ENCODE measurements around the gene JAZF1. TPM values are rescaled to one million over a fixed set of nuclear protein-coding genes. Genes with fewer than 3 reads are reported as not detected.

Gene JAZF1
- total and polyA plus RNA-seq, 3 donors from 2014 or later, result 38.5 to 51.0 (median 46.4) TPM

DNA sequence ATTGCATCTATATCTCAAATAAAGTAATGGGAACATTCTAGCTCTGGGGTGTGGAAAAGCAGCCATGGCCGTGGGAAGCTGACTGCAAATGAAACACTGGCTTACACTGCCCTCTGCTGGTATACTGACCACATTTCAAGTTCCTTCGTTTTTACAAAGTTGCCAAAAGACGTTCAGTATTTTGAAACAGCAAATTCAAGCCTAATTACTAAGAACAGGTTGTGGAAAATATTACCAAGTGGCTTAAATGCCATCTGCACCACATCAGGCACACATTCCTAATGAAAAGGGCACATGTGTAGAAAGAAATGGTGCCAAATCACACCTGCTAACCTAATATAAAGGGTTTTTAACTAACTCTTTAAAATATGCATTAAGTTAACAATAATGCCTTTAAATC is 83.9 kb downstream of the JAZF1 start:
- H3K27me3 ChIP-seq, result no peaks in the 10 kb centered on the region
- WGBS, 2 donors, result 4 to 6% methylated on average over 3 of the region's 3 CpGs
- no peaks in the 10 kb centered on the region for H3K9me3 ChIP-seq
- DNase-seq, result peak; percentile 81
- H3K27ac ChIP-seq, result peak overlapping the region; percentile 23 to 43
- H3K36me3 ChIP-seq (ENCODE audit: low read depth, missing control alignments), result no peaks in the 10 kb centered on the region
- H3K4me1 ChIP-seq, result peaks cover 28% of the 10 kb centered on the region
- intact Hi-C loops (cut with DNase I; ENCODE audit: low total_unique reads), result loop anchor here (10.0 kb wide), 1 partner anchor 352 kb away; the partner anchor contains the start of gene TAX1BP1
- H3K4me3 ChIP-seq, result no peak overlapping the region
- TF ChIP-seq, protein P1, sequence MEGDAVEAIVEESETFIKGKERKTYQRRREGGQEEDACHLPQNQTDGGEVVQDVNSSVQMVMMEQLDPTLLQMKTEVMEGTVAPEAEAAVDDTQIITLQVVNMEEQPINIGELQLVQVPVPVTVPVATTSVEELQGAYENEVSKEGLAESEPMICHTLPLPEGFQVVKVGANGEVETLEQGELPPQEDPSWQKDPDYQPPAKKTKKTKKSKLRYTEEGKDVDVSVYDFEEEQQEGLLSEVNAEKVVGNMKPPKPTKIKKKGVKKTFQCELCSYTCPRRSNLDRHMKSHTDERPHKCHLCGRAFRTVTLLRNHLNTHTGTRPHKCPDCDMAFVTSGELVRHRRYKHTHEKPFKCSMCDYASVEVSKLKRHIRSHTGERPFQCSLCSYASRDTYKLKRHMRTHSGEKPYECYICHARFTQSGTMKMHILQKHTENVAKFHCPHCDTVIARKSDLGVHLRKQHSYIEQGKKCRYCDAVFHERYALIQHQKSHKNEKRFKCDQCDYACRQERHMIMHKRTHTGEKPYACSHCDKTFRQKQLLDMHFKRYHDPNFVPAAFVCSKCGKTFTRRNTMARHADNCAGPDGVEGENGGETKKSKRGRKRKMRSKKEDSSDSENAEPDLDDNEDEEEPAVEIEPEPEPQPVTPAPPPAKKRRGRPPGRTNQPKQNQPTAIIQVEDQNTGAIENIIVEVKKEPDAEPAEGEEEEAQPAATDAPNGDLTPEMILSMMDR (IDR thresholded peaks at IDR 0.05), result peak; percentile 86 to 94 (median 90)
- TF ChIP-seq POLR2A (IDR thresholded peaks at IDR 0.05), result no peak

DNA sequence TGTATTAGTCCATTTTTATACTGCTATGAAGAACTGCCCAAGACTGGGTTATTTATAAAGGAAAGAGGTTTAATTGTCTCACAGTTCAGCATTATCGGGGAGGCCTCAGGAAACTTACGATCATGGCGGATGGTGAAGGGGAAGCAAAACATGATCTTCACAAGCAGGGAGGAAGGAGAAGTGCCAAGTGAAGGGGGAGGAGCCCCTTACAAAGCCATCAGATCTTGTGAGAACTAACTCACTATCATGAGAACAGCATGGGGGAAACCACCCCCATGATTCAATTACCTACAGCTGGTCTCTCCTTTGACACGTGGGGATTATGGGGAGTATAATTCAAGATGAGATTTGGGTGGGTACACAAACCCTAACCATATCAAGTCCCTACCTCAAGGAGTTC is 85.4 kb downstream of the JAZF1 start:
- no peak for DNase-seq
- WGBS, 2 donors, result 84 to 88% methylated on average over 4 of the region's 4 CpGs
- peaks cover 24% of the 10 kb centered on the region for H3K4me1 ChIP-seq
- H3K36me3 ChIP-seq (ENCODE audit: low read depth, missing control alignments), result no peaks in the 10 kb centered on the region
- H3K4me3 ChIP-seq, result no peak overlapping the region
- no peaks in the 10 kb centered on the region for H3K27me3 ChIP-seq
- no peaks in the 10 kb centered on the region for H3K9me3 ChIP-seq
- TF ChIP-seq, protein P1 (IDR thresholded peaks at IDR 0.05), result no peak
- TF ChIP-seq POLR2A (IDR thresholded peaks at IDR 0.05), result no peak
- intact Hi-C loops (cut with DNase I; ENCODE audit: low total_unique reads), result loop anchor here (10.0 kb wide), 1 partner anchor 350 kb away; the partner anchor contains the start of gene TAX1BP1
- H3K27ac ChIP-seq, result no peak overlapping the region

DNA sequence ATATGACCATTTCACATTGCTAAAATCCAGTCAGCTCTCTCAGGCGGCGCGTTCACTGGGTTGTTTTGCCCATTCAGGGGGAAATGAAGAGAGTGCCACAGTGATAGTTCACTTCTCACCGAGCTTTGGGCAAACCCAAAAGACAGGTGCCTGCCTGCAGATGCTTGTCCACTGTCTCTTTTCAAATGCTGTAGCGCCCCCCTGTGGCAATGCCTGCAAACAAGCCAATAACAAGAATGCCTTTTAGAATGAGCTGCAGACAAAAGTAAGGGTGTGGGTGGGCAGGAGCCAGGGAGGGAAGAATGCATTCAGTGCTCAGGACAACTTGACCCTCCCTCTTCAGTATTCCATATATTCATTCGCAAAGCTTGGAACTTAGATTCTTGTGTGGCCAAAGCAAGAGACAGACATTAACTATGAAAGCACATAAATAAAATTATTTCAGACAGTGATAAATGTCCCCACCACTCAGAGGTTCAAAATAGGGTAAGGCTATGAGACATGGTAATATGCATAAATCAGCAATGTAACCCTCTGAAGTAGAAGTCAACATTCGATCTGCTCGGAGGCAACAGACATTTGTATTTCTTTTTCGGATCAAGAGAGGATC is 86.9 kb downstream of the JAZF1 start:
- H3K9me3 ChIP-seq, result no peaks in the 10 kb centered on the region
- H3K27ac ChIP-seq, result no peak overlapping the region
- H3K27me3 ChIP-seq, result no peaks in the 10 kb centered on the region
- WGBS, 2 donors, result 68 to 71% methylated on average over 9 of the region's 9 CpGs
- TF ChIP-seq POLR2A (IDR thresholded peaks at IDR 0.05), result no peak
- TF ChIP-seq, protein P1 (IDR thresholded peaks at IDR 0.05), result peak; percentile 74 to 81 (median 79)
- intact Hi-C loops (cut with DNase I; ENCODE audit: low total_unique reads), result loop anchor here (10.0 kb wide), 1 partner anchor 349 kb away; the partner anchor contains the start of gene TAX1BP1
- no peaks in the 10 kb centered on the region for H3K36me3 ChIP-seq (ENCODE audit: low read depth, missing control alignments)
- peaks cover 21% of the 10 kb centered on the region for H3K4me1 ChIP-seq
- no peak overlapping the region for H3K4me3 ChIP-seq
- DNase-seq, result peak; percentile 94

DNA sequence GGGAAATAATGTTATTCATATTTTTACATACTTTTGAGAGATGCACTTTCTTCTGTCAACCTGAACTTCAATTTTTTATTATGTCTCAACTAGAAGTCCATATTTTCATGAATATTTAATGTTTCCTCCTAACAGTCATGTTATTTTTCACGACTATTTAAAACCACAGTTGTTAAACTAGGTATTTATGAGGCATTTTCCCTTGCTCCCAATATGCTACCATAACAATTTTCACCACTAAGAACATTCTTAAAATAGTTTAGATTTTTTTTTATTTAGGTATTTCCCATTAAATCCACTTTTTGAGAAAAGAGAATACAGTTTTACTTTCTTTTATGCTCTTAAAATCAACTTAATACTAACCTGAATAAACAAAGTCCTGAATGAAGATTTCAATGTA is 89.4 kb downstream of the JAZF1 start:
- peaks cover 3% of the 10 kb centered on the region for H3K4me1 ChIP-seq
- no peak overlapping the region for H3K4me3 ChIP-seq
- no peak for DNase-seq
- WGBS, 2 donors, result 87 to 90% methylated on average over 1 of the region's 1 CpG
- no peak overlapping the region for H3K27ac ChIP-seq
- no peaks in the 10 kb centered on the region for H3K36me3 ChIP-seq (ENCODE audit: low read depth, missing control alignments)
- TF ChIP-seq POLR2A (IDR thresholded peaks at IDR 0.05), result no peak
- TF ChIP-seq, protein P1 (IDR thresholded peaks at IDR 0.05), result no peak
- H3K27me3 ChIP-seq, result no peaks in the 10 kb centered on the region
- intact Hi-C loops (cut with DNase I; ENCODE audit: low total_unique reads), result loop anchor here (10.0 kb wide), 1 partner anchor 346 kb away; the partner anchor contains the start of gene TAX1BP1
- no peaks in the 10 kb centered on the region for H3K9me3 ChIP-seq

Measured in testis (tissue), 3 donors.